HG03066 (cell line): ENCODE measurements around the gene ANO2.

ENCODE experiments used
- ATAC-seq: cut with Tn5 transposase; IDR thresholded peaks from one replicate; pipeline ENCODE4 v1.9.1; 2021; ENCODE audit warnings: low read depth; ENCODE audit not compliant: unreplicated experiment

The ANO2 gene

DNA sequence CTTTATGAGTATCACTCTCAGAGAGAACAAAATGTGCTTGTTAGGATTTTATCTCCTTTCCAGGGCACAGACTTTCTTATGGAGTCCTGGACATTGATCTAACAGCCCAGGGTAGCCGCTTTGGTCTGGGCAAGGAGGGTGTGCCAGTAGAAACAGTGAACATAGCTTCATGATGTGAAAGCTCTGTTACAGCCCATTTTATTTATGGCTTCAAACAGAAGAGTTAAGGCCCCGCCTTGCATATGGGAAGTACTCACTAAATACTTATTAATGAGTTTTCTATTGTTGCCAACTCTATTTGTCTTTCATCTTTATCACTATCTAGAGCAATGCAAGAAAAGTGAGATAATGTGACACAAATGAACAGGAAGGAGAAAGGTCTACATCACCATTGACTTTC is 312.6 kb downstream of the ANO2 start:
- ATAC-seq = no peak

DNA sequence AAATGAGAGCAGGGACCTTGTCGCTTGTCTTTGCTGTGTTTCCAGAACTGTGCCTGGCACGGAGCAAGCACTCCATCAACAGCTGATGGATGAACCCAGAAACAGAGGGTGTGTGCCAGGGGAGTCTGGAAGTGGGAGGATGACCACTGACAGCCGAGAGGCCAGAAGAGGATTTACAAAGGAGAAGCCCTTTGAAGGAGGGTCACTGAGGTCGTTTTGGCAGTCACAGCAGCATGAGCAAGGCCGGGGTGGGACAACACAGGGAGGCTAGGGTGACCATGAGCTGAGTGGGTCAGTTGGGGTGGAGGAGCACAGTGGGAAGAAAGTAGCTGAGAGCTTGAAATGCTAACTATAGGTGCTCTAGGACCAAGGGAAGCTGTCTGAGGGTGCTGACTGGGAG is 313.6 kb downstream of the ANO2 start:
- no peak for ATAC-seq

DNA sequence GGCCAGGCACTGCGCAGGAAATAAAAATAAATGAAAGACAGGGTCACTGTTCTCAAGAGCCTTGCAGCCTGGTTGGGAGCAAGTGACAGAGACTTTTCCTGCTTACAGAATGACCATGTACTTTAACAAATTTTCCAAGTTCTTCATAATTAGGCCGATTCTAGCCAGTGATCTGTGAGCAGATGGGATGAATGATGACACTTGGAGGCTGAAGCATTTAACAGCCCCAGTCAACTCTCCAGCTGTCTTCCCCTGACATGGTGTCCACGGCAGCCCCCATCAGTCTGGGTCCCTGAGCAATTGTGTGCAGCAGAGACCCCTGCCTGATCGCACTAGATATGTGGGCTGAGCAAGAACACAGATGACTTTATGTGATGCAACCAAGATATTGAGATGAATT is 314.3 kb downstream of the ANO2 start:
- ATAC-seq = no peak

DNA sequence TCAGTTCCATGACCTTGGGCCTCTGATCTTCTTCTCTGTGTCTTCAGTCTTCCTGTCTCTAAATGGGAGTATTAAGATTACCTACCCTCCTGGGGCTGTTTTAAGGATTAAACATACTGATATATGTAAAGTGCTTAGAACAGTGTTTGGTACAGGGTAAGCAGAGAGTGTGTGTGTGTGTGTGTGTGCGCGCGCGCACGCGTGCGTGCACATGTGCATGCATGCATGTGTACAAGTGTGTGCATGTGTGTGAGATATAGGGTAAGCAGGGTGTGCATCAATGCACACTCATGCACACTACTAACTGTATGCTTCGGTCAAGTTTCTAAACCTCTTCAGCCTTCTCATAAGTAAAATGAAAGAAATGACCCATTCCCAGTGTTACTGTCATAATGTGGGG is 316.6 kb downstream of the ANO2 start:
- no peak for ATAC-seq

DNA sequence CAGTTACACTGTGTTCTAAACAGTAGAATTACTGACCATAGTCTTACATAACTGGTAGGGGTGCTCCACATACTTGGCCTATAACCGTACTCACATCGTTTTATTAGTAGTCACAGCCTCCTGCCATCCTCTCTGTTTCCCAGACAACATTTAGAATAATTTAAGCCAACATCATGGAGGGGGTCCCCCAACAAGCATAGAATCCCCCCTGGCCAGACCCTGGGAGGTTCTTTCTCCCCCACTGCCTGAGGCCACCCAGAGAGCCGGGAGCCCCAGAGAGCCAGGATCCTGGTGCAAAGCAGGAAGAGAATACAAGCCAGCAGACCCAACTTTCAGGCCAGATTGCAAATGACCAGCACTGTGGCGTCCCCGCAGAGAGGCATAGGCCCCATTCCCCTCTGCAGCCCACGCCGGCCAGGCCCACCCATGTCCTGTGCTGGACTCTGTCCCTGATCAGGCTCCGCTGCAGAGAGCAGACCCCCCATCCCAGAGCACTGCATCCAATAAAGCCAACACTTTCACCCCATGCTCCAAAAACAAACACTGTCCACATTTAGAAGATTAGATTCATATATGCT is 317.9 kb downstream of the ANO2 start:
- no peak for ATAC-seq

DNA sequence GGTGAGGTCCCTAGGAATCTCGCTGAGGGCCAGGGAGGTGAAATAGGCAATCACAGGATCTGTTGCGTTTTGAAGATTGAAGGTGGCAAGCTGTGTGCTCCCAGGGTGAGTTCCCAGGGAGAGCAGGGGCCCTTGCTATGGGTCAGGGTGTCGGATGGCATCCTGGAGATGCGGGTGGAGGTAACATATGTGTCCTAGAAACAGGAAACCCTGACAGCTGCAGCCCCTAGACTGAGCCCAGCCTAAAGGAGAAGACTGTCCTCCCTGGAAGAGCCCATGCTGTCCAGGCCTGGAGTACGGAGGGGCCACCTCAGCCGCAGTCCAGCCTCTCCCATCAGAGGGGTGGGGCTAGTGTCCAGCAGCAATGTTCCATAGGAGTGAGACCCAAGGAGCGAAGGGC is 318.9 kb downstream of the ANO2 start:
- no peak for ATAC-seq

DNA sequence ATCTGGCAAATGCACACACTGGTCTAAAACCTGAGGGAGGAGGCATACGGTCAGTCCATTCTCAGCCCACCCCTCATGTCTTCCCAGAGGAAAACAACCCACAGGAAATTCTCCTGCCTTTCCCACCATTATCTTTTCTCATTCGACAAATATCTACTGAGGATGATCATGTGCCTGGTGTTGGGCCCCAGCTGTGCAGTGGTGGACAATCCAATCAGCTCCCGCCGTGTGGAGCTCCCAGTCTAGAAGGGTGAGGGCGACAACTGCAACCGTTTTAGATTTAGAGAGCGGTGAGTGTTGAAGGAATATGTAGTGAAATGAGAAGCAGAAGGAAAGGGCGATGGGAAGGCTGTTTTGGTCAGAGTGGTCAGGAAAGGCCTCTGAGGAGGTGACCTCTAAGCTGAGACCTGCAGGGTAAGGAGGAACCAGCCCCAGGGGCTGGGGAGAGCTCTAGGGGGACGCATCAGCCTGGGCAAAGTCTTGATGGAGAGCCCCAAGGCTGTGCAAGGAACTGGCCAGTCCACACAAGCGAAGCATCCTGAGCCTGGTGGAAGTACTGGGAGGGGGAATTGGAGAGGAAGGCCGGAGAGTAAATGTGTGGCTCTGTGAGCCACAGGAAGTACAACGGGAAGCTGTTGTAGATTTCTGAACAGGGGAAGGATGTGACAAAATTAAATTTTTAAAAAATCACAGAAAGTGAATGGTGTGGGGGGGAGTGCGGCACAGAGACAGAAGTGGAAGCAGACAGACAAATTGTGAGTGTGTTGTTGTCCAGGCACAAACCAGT is 320.4 kb downstream of the ANO2 start:
- ATAC-seq = no peak

DNA sequence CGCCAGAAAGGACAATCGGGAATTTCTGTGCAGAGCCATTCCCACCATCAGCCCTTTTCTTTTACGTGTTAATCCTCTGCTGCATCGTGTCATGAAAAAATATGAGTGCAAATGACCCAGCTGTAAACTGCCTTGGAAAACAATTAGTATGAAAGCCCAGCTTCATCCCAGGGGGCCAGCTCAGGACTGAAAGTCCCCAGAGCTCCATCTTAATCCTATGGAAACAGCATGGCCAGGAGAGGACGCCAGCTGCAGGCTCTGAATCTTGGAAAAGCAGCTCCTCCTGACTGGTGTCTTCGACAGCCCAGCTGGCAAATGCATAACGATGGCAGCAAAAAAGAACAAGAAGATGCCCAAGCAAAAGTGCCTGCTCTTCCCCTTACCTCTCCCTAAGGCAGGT is 321.6 kb downstream of the ANO2 start:
- no peak for ATAC-seq

DNA sequence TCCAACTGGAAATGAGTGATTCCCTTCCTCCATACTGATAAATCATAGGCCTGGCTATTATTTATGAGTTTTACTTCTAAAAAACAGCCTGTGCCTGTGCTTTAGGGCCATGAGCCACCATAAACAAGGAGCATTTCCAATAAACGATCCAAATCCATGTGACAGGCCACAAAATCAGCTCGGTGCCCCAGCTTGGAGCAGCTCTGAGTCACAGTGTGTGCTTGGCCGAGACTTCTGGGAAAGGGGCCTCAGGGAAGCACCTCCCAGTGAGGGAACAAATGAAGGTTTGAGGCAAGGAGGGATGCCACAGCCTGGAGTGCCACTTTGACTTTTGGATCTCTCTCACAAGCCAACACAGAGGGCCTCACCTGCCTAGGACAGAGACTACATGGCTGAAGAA is 322.8 kb downstream of the ANO2 start:
- no peak for ATAC-seq

DNA sequence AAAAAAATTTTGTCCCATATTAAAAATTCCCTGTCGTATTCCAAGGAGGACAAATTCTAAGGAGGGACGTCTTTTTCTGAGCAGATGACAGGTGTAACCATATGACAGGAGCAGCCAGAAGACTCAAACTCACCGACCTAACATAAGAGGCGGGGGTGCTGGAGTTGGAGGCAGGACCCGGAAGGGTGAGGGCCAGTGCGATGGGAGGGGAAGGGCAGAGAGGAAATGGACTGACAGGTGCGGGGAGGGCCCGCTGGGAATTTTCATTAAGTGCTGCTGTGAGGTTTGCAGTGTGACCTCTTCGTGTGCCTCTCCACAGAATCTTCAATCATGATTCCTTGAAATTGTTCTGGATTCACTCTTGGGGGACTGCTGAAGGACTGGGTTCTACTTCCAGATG is 323.7 kb downstream of the ANO2 start:
- ATAC-seq = no peak

DNA sequence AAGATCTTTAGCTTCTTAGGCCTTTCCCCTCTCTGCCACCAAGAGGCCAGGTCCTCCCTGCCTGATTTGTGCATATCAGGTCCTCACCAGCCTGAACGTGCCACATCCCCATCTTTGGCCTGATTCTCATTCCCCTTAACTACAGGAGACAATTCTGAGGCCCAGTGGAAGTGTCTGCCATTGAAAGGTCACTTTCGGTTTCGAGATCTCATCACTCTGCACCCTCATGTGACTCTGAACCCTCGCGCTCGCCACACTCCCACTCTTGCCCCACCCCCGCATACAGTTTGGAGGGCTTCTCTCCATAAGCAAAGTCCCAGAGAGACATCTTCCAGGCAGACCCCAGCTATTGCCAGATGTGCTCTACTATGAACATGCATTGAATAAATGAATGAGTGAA is 324.2 kb downstream of the ANO2 start:
- no peak for ATAC-seq

DNA sequence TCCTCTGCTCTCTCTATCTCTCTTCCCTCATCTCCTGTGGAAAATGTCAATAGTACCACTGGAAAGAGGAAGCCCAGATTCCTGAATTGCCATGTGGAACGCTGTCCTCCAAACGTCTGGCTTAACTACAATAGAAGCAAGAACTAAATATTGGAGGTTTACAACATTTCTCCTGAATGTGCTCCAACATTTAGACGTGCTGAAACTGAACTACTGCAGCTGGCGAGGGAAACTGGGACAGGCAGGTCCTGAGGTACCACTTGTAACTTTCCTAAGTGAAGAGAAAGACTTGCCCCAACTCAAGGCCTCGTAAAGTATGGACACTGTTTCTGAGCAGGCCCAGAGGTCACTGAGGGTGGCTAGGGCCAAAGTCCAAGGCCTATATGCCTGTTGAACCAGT is 325.4 kb downstream of the ANO2 start:
- ATAC-seq = no peak

DNA sequence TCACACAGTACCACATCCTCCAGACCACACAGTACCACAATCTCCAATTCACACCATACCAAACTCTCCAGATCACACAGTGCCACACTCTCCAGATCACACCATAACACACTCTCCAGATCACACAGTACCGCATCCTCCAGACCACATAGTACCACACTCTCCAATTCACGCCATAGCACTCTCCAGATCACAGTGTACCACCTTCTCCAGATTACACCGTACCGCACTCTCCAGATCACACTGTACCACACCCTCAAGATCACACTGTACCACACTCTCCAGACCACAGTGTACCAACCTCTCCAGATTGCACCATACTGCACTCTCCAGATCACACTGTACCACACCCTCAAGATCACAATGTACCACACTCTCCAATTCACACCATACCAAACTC is 328.2 kb downstream of the ANO2 start:
- ATAC-seq = no peak

DNA sequence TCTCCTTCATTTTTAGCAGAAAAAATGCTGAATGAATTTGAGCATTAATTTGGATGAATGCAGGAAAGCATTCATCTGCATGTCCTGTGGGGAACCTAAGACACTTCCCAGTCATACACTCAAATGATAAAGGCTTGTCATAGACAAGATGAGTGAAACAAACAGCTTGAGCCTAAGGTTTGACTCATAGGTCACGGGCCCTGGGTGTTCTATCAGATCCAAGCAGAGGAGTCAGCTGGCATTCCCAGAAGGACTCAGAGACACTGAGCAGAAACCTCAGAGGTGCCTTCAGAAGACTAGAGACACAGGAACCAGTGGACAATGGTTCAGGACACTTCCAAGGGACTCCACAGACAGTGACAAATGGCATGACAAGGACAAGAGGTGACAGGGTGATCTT is 329.3 kb downstream of the ANO2 start:
- ATAC-seq = no peak

DNA sequence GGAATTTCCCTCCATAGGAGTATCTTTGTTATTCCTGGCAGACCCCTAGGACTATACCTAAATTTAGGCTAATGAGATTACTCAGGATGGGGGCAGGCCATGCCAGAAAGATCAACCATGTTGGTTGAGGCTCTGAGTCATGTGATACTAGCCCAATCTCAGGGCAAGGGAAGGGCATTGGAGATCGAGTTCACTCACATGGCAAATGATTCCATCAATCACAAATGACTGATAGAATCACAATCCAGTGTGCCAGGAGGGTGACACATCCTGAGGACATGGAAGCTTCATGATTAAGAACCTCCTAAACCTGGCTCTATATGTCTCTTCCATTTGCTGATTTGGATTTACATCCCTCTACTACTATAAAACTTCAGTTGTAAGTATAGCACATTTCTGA is 330.8 kb downstream of the ANO2 start:
- ATAC-seq = no peak

DNA sequence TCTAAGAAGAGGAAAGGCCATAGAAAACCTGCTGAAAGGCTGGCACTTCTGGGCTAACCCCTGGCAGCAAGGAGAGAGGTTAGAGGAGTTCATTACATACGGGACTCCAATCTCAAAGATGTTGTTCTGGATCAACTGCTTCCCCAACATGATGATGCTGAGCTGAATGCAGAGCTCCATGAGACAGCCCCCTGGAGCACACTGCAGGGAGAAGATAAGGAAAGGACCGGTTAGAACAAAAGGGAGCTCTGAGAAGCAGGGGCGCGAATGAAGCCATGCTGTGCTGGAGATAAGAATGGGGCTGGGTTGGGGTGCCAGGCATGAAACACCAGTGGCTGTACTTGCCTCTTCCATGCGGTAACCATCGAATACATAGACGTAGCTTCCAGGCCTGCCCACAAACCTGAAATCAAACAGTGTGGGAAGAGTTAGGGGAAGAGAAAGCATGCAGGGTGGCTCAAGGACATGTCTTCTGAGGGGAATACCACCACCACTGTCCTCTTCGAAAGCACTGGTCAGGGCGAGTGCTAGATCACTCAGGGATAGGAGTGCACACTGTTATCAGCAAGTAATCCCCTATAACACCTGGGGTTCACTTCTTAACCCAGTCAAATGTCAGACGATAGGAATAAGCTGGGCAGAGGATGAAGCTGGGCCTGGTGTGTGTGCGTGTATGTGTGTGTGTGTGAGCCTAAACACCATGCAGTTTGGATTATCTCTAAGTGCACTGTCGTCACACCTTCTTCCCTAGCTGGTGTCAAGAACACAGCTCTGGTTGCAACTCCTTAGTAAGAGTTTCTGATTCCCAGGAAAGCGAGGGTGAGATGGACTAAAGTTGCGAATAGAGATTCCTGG is 332.3 kb downstream of the ANO2 start:
- ATAC-seq = no peak

DNA sequence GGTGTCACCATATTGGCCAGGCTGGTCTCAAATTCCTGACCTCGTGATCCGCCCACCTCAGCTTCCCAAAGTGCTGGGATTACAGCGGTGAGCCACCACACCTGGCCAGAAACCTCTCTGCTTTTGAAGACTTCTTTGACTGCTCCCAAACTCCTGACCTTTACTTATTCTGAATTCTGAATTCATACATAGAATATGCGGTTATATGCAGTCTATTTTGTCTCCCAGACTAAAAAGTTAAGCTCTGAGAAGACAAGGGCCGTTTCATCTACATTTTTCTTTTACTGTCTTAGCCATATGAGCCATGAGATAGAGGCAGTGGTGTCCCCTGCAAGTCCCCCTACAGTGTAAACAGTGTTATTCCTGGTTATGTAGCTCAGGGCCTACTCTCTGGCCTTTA is 333.9 kb downstream of the ANO2 start:
- ATAC-seq = no peak

DNA sequence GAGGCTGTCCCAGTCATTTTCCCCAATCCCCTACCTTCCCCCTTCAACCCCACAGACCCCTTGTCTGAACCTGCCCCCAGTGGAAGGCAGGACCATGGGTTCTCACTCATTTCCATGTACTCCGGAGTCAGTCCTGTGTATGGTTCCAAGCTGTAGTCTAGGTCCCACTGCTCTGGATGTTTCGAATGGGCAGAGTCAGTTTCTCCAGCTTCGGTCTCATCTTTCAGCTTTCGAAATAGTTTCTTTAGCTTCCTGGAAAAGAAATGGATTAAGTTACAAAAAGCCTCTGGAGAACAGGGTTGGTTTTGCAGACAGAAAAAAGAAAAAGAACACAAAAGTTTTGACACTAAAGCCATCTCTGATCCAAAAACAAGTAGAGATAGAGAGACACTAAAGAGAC is 345.7 kb downstream of the ANO2 start:
- no peak for ATAC-seq

DNA sequence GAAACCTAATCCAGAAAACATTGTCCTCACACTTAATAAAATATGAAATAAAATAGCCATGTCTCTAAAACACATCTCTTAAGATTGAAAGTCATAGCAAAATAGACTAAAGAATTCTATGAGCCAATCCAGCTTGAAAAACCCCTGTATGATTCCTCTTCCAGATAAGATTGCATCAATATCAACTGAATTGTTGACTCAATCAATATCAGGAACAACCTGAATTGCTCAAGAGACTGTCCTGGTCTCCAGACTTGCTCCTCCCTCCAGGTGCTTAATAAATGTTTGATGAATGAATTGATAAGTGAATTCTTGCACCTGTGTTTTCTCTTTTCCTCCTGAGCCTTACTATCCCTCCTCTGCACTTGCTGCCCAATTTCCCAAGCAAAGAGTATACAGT is 351.1 kb downstream of the ANO2 start:
- ATAC-seq = no peak

DNA sequence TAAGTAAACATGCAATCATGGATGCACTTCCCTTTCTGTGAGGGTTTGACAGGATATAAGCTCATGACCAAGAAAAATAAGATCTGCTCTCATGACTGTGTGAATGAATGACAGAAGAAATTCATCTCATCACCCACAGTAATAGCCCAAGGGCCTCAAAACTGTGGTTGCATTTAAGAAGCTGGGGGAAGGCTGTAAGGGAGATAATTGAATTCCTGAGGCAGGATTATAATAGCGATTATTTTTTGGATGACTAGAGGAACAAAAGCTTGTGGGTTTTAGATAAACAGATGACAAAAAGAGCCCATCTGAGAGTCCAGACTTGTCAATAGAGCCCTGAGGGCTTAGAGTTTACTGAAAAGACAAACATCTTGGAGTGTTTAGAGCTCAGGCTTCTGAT is 352.0 kb downstream of the ANO2 start:
- no peak for ATAC-seq

DNA sequence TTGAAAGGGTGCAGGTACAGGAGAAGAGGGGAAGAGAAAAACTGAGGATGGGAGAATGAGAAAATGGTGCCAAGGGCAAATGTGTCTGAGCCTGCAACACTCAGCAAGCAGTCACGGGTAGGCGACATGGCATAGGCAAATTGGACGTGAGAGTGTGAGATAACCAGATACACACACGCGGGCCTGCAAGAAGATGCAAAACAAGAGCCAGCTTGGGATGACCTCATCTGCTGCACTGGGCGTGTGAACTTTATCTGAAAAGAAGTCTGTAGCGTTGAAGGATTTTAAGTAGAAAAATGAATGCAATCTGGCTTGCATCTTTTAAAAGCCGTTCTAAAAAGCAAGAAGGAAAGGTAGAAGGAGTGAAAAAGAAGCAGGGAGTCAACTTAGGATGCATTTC is 352.7 kb downstream of the ANO2 start:
- ATAC-seq = no peak

DNA sequence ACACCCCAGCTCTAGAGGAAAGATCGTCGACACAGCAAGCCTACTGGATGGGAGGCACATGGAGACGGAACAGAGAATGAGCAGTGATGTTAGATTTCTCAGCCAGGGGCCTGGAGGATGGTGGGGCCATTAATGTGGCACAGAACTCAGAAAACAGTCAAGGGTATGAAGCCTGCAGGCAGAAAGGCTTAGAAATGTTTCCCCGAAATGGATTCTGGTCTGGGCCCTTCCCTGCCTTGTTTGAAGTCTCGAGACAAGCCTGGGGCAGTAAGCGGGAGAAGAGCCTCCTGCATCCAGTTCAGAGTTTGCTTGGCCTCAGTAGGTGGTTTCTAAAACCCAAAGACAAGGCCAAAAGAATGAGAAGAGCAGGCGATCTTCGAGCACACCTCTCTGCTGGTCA is 354.7 kb downstream of the ANO2 start:
- ATAC-seq = no peak
